Fibroblast of pulmonary artery (primary cell): ENCODE data around the gene CHPF.

Experiments
- DNase-seq: peaks from one replicate; pipeline ENCODE4 v3.0.0-alpha.2; 2010; ENCODE audit warnings: low read depth
- H3K4me3 ChIP-seq: replicated peaks from 2 replicates; pipeline ENCODE4 v1.5.1; 2011; ENCODE audit warnings: low read depth, mild to moderate bottlenecking, control low read depth, low read length, moderate library complexity
- CTCF ChIP-seq: IDR thresholded peaks from 2 replicates; pipeline ENCODE4 v1.5.1; 2011; ENCODE audit warnings: mild to moderate bottlenecking, control low read depth, low read length, inconsistent platforms; ENCODE audit errors: missing control alignments

CHPF gene

GRCh38 chr2:219515874-219516629, 27.6 kb downstream of the CHPF start:
- no peak overlapping the region for H3K4me3 ChIP-seq
- no peak for TF ChIP-seq CTCF
- DNase-seq = no peak

- H3K4me3 ChIP-seq = no peak overlapping the region
- TF ChIP-seq CTCF = no peak
- no peak for DNase-seq
Observed at GRCh38 chr2:219514836-219515235, 28.8 kb downstream of the CHPF start.

- H3K4me3 ChIP-seq = no peak within 1 kb of the TSS
- no peak for DNase-seq
- TF ChIP-seq CTCF = no peak
Observed at GRCh38 chr2:219514196-219514761, 29.3 kb downstream of the CHPF start, which contains the start of gene ASIC4. Gene ASIC4, plus strand, starts transcription at chr2:219514482. Its CDS starts 243 bp downstream, at chr2:219514725.

GRCh38 chr2:219513787-219514186, 29.8 kb downstream of the CHPF start:
- no peak for DNase-seq
- no peak for TF ChIP-seq CTCF
- no peak overlapping the region for H3K4me3 ChIP-seq

- no peak overlapping the region for H3K4me3 ChIP-seq
- DNase-seq = no peak
- no peak for TF ChIP-seq CTCF
Observed at GRCh38 chr2:219512524-219513216, 30.9 kb downstream of the CHPF start.

GRCh38 chr2:219511547-219512325, 31.9 kb downstream of the CHPF start:
- DNase-seq = no peak
- no peak overlapping the region for H3K4me3 ChIP-seq
- TF ChIP-seq CTCF = no peak
